HepG2 (cell line): ENCODE data around the gene FERMT2.

ENCODE experiments used
- ATF2 ChIP-seq: sonication (generic); formaldehyde crosslinking; IDR thresholded peaks from 2 replicates; pipeline ENCODE4 v1.4.0; 2020; ENCODE audit warnings: missing genetic modification reagents
- KDM2A ChIP-seq: sonication (generic); formaldehyde crosslinking; IDR thresholded peaks from 2 replicates; pipeline ENCODE4 v1.4.0; 2020; ENCODE audit warnings: low read depth, missing genetic modification reagents, borderline replicate concordance
- POLR2A ChIP-seq, 2 experiments: IDR thresholded peaks; 2 replicates each; pipeline ENCODE4 v1.6.1; 2011; ENCODE audit warnings: low read depth in 2 of 2, low read length in 2 of 2, mild to moderate bottlenecking in 1 of 2, moderate library complexity in 1 of 2; ENCODE audit not compliant: insufficient read depth in 1 of 2
- RAD51 ChIP-seq: fragments of 450-650 bp; IDR thresholded peaks from 2 replicates; pipeline ENCODE4 v1.6.1; 2016; ENCODE audit warnings: borderline replicate concordance
- THAP7 ChIP-seq: sonication (generic); formaldehyde crosslinking; IDR thresholded peaks from 2 replicates; pipeline ENCODE4 v1.8.1; 2023; ENCODE audit warnings: mild to moderate bottlenecking, missing genetic modification reagents

- TF ChIP-seq RAD51 (no peak), THAP7 (CRISPR knock-in tag) (no peak), POLR2A (IDR thresholded peaks at IDR 0.05; ENCODE audit: insufficient read depth in 1 of 2, low read depth in 2 of 2, low read length in 2 of 2) (no peak), ATF2 (CRISPR knock-in tag) (no peak), KDM2A (no peak)
These were observed 9.8 kb upstream of the FERMT2 start for GRCh38 chr14:52960627-52961026.
